Measurements from ENCODE around the gene ASAP2.

The ASAP2 gene

GRCh38 chr2:9275399-9275798, 68.8 kb downstream of the ASAP2 start:
- DNase-seq (ENCODE audit: low read depth in 3 of 3), result no peak

- no peak for DNase-seq (ENCODE audit: low read depth in 3 of 3)
Observed at GRCh38 chr2:9276074-9276473, 69.5 kb downstream of the ASAP2 start.

DNA sequence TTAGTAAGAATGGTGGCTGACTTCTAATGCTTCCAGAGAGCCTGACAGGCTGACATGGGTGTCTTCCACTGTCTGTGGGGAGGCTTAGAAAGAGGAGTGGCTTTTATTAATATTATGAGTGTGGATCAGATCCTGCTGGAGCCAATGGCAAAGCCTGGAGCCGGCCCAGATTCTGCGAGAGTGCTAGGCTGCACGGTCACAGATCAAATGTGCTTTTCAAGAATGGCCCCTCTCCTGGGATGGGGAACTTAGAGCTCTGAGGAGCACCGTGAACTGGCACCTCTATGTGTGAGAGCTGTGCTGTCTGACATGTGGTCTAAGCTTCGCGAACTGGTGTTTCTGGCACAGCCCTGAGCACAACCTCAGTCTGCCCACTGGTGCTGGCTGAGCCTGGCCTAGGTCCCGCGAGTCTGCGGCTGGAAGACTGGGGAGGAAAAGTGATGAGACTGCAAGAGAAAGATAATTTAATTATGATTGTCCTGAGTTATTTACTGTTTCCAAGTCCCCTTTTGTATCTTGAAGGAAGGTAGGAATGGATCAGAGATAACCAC, 70.4 kb downstream of the ASAP2 start:
- DNase-seq (ENCODE audit: low read depth in 3 of 3), result no peak

- no peak for DNase-seq (ENCODE audit: low read depth in 3 of 3)
Observed at GRCh38 chr2:9278439-9278838, 71.8 kb downstream of the ASAP2 start.

GRCh38 chr2:9279426-9279825, 72.8 kb downstream of the ASAP2 start:
- DNase-seq (ENCODE audit: low read depth in 3 of 3), result no peak

- DNase-seq (ENCODE audit: low read depth in 3 of 3), result no peak
Observed at GRCh38 chr2:9280224-9280623, 73.6 kb downstream of the ASAP2 start.

GRCh38 chr2:9281145-9281544, 74.5 kb downstream of the ASAP2 start:
- DNase-seq (ENCODE audit: low read depth in 3 of 3), result no peak

DNA sequence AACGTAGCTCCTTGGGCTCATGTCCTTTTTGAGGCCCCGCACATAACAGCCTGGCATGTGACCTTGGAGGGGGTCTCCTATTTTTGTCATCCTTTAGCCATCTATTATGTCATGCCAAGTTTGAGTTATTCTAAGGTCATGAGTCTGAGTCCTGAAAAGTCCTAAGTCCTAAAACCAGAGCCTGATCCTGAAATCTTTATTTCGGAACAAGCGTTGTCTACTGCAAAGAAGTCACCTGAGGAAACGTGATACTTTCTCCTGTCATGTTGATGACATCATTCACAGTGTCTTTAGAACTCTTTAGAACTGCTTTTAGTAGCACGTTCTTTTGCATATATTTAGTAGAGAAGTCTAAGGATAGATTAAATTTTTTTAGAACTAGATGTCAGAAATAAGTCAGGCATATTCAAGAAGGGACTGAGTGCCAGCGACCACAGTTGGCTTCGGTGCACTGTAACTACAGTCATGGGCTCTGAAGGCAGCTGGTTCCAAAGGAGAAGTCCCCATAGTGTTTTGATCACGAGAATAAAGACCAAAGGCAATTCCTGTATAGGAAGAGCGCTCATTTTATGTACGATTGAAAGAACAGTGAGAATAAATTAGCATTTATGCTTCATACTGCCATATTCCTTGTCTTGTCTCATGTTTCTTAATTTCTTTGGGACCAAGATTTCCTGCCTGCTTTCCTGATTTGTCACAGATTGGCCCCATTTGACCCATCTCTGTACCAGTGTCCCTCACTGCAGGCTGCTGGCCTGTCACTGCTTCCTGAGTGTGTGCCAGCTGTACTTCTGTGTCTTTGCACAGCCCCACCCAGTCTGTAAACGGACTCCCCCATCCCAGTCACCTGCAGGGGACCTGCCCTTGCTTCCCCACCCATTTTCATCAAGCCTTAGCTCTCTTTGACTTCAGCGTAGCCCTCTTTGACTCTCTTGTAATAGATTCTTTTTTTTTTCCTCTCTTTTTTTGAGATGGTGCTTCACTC, 75.8 kb downstream of the ASAP2 start:
- no peak for DNase-seq (ENCODE audit: low read depth in 3 of 3)

- no peak for DNase-seq (ENCODE audit: low read depth in 3 of 3)
Observed at GRCh38 chr2:9284521-9285297, 78.1 kb downstream of the ASAP2 start.

DNA sequence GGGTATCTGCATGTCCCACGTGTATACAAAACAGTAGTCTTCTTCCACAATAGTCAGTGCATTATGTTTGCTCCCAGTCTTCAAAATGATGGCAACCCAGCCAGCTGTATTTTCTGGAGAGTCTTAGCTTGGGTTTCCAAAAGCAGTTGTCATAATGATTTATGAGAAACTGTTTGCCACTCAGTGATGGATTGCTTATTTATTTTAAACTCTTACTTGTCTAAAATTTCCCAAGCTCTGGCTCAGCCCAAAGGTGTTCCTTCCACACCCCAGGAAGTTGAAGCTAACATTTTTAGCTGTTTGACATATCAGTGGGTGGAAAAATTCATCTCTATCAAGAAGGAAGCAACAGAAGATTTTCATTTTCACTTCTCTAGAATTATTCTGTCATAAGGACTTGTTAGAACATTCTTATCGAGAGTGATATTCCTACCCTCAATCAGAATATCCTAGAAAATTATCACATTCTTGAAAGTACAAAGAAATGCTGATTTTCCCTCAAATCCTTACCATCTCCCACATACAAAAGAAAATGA, 78.8 kb downstream of the ASAP2 start:
- DNase-seq (ENCODE audit: low read depth in 3 of 3), result no peak

GRCh38 chr2:9285921-9286320, 79.3 kb downstream of the ASAP2 start:
- DNase-seq (ENCODE audit: low read depth in 3 of 3), result no peak

- DNase-seq (ENCODE audit: low read depth in 3 of 3), result no peak
Observed at GRCh38 chr2:9286554-9287399, 80.2 kb downstream of the ASAP2 start.

GRCh38 chr2:9287400-9288045, 80.9 kb downstream of the ASAP2 start:
- no peak for DNase-seq (ENCODE audit: low read depth in 3 of 3)

- DNase-seq (ENCODE audit: low read depth in 3 of 3), result no peak
Observed at GRCh38 chr2:9288233-9288632, 81.6 kb downstream of the ASAP2 start.

- DNase-seq (ENCODE audit: low read depth in 3 of 3), result no peak
Observed at GRCh38 chr2:9288681-9289338, 82.2 kb downstream of the ASAP2 start.

- DNase-seq (ENCODE audit: low read depth in 3 of 3), result no peak
Observed at GRCh38 chr2:9291331-9291730, 84.7 kb downstream of the ASAP2 start.

DNA sequence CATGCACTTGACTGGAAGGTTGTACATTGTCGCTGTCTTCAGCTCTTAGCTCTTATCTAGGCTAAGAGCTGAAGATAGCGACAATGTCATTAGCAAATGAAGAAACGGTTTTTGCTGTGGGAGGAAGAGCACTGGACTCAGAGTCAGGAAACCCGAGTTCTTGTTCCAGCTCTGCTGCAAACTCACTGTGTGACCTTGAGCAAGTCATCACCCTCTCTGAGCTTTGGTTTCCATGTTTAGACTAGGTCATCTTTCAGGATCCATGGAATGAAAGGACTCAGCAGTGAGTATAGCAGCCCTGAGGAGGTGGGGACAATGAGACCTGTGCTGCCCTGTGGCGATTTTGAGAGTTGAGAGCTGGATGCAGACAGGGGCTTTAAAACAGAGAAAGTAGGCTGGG, 85.3 kb downstream of the ASAP2 start:
- no peak for DNase-seq (ENCODE audit: low read depth in 3 of 3)

DNA sequence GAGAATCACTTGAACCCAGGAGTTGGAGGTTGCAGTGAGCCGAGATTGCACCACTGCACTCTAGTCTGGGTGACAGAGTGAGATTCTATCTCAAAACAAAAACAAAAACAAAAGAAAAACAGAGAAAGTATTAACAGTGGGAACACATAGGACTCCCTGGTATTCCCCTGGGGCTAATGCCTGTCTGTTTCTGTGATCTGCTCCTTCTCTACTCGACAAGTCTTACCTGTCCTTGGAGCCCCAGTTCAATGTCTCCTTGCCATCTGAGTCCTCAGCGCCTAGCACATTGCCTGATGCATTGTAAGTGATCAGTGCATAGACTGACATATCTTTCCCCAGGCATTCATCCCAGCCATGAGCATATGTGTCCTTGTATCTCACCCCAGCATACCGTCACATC, 85.8 kb downstream of the ASAP2 start:
- no peak for DNase-seq (ENCODE audit: low read depth in 3 of 3)

DNA sequence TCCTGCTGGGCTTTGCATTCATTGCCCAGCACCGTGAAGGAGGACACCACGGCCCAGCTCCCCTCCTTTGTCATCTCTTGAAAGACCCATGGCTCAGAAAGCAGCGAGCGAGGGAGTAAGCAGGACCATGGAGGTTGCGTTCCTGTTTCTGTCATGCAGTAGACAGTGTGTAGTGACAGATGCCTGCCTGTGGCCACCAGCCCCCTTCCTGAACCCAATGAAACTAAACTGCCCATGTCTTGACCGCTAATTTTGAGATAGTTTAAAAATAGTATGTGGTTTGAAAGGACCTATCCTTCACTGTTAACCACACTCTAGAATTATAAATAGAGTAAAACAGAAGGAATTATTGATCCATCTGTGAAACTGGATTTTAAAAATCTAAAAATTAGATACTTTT, 88.2 kb downstream of the ASAP2 start:
- no peak for DNase-seq (ENCODE audit: low read depth in 3 of 3)

DNA sequence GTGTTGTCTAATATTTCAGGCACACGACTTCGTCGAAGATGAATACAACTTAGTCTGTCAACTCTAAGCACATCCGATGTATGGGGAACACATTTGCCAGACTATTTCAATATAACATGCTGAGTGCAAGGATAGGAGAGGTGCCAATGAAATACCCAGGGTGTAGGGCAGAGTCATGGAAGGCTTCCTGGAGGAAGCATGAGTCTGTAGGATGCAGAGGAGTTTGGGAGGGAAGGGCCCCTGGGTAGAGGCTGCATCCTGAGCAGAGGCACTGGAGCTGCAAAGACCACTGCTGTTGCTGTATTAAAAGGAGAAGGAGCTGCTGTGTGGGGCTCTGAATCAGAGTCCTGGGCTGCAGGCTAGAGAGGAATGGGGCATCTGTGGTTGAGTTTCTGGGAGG, 89.9 kb downstream of the ASAP2 start:
- no peak for DNase-seq (ENCODE audit: low read depth in 3 of 3)

Measured in stimulated activated CD4-positive, alpha-beta T cell treated with anti-CD3 and anti-CD28 coated beads, TNF-alpha, amount 100 ng/mL, for 4 hours (primary cell).